BLaER1 (cell line): ENCODE measurements around the gene HNRNPAB.

Experiments used
- H3K27ac ChIP-seq: shearing (Covaris generic); formaldehyde crosslinking; 2 replicates; pipeline ENCODE4 v1.8.1; 2022
- H3K27me3 ChIP-seq: shearing (Covaris generic); formaldehyde crosslinking; 2 replicates; pipeline ENCODE4 v1.8.1; 2022
- H3K36me3 ChIP-seq: shearing (Covaris generic); formaldehyde crosslinking; 2 replicates; pipeline ENCODE4 v1.8.1; 2022
- H3K4me1 ChIP-seq: shearing (Covaris generic); formaldehyde crosslinking; 2 replicates; pipeline ENCODE4 v1.8.1; 2022
- H3K4me2 ChIP-seq: shearing (Covaris generic); formaldehyde crosslinking; 2 replicates; pipeline ENCODE4 v1.8.1; 2022
- H3K4me3 ChIP-seq: shearing (Covaris generic); formaldehyde crosslinking; 2 replicates; pipeline ENCODE4 v1.8.1; 2022
- H3K9ac ChIP-seq: shearing (Covaris generic); formaldehyde crosslinking; 2 replicates; pipeline ENCODE4 v1.8.1; 2022
- H3K9me3 ChIP-seq: shearing (Covaris generic); formaldehyde crosslinking; 2 replicates; pipeline ENCODE4 v1.8.1; 2022
- H4K20me1 ChIP-seq: shearing (Covaris generic); formaldehyde crosslinking; 2 replicates; pipeline ENCODE4 v1.8.1; 2022
- Cebpa-rat ChIP-seq: shearing (Covaris generic); IDR thresholded peaks from 2 replicates; pipeline ENCODE4 v1.8.1; 2022

Gene HNRNPAB

GRCh38 chr5:178204182-178204934 is at the start of gene HNRNPAB:
Gene HNRNPAB, plus strand, starts transcription at chr5:178204533. Its CDS starts 305 bp downstream, at chr5:178204838.
- Histone ChIP-seq H3K36me3 (peaks cover 41% of the 10 kb centered on the region), H3K27ac (peak within 1 kb of the TSS; percentile 97), H3K9ac (peak within 1 kb of the TSS; percentile 98), H3K4me1 (peaks cover 30% of the 10 kb centered on the region), H4K20me1 (peaks cover 48% of the 10 kb centered on the region), H3K9me3 (no peaks in the 10 kb centered on the region), H3K4me3 (peak within 1 kb of the TSS; percentile 88), H3K27me3 (no peaks in the 10 kb centered on the region), H3K4me2 (peak within 1 kb of the TSS; percentile 92)
- no peak for TF ChIP-seq Cebpa-rat

DNA sequence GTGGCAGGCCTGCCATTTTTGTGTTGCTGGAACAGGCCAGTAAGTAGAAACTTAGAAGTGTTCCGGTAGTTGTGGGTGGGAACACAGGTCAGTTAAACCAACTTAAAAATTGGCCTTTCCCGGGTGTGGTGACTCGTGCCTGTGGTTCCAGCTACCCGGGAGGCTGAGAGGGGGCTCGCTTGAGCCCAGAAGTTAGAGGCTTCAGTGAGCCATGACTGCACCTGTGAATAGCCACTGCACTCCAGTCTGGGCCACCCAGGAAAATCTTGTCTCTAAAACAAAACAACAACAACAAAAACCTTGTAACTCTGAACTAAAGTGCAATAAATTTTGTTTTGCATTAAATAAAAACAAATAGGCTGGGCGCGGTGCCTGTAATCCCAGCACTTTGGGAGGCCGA is 49.3 kb upstream of the HNRNPAB start:
- Histone ChIP-seq H3K27me3 (no peaks in the 10 kb centered on the region), H3K4me3 (peak overlapping the region; percentile 85; the same call in 1 of the 2 replicates), H3K36me3 (peaks cover 28% of the 10 kb centered on the region), H3K4me2 (peak overlapping the region; percentile 87), H4K20me1 (peaks cover 22% of the 10 kb centered on the region; the same call in 1 of the 2 replicates), H3K9me3 (no peaks in the 10 kb centered on the region), H3K4me1 (peaks cover 40% of the 10 kb centered on the region), H3K27ac (peak overlapping the region; percentile 68), H3K9ac (no peak overlapping the region)
- TF ChIP-seq Cebpa-rat: no peak

DNA sequence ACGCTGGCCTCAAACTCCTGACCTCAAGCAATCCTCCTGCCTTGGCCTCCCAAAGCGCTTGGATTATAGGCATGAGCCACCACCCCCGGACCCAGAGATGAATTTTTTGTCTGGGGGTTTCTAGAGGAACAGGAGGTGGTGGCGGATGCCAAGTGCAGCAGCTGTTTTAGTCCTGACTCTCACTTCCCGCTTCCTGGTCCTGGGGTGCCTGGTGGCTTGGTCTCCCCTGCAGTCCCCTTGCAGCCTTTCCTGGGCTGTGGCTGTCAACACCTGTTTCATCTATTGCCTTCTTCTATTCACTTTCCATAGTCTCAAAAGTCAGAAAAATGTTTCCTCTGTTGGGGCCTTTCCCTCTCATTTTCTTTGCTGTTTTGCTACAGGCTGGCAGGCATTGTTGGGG is 44.2 kb upstream of the HNRNPAB start:
- Histone ChIP-seq H3K9ac (no peak overlapping the region), H3K36me3 (no peaks in the 10 kb centered on the region), H3K4me2 (peak overlapping the region; percentile 44), H3K4me1 (peaks cover 33% of the 10 kb centered on the region), H3K4me3 (no peak overlapping the region), H3K9me3 (no peaks in the 10 kb centered on the region), H3K27me3 (no peaks in the 10 kb centered on the region), H4K20me1 (no peaks in the 10 kb centered on the region), H3K27ac (peak overlapping the region; percentile 35; the same call in 1 of the 2 replicates)
- no peak for TF ChIP-seq Cebpa-rat

GRCh38 chr5:178162481-178162880 is 41.9 kb upstream of the HNRNPAB start:
- no peaks in the 10 kb centered on the region for H3K9me3 ChIP-seq
- H4K20me1 ChIP-seq: no peaks in the 10 kb centered on the region
- H3K27ac ChIP-seq: no peak overlapping the region
- no peak for TF ChIP-seq Cebpa-rat
- H3K4me3 ChIP-seq: no peak overlapping the region
- H3K4me1 ChIP-seq: peaks cover 26% of the 10 kb centered on the region
- no peak overlapping the region for H3K9ac ChIP-seq
- no peaks in the 10 kb centered on the region for H3K36me3 ChIP-seq
- H3K27me3 ChIP-seq: no peaks in the 10 kb centered on the region
- no peak overlapping the region for H3K4me2 ChIP-seq

DNA sequence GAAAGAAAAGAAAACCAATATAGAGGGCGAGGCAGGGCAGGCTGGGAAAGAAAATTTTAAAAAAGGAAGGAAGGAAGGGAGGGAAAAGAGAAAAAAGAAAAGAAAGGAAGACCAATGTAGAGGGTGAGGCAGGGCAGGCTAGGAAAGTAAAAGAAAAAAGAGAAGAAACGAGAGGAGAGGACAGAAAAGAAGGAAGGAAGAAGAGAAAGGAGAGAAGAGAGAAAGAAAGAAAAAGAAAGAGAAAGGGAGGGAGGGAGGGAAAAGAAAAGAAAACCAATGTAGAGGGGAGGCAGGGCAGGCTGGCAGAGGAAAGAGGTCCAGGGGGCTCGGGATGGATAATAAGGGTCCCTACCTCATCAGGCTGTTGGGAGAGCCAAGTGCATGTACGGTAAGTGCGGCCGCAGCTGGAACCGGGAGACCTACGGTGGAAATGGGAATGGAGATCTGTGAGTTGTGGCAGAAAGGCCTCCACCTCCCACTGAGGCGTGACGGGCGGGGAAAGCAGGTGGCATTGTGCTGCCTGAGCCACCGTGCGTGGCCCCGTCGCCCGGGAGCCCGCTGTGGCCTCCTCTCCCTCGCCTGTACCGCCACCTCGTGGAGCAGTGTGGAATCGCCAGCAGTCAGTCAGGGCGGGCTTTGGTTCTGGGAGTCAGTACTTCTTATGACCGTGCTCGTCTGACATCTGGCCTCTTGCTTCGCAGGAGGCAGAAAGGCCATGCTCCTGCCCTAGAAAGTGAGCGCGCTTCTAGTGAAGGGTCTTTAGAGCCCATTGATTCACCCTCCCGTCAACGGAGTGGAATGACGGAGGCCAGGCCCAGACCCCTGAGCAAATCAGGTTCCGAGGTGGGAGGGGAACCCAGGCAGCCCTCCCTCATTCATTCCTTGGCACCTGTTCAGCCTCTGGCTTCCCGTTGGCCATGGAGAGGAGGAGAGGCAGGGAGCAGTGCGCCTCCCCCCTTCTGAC is 40.3 kb upstream of the HNRNPAB start:
- H3K36me3 ChIP-seq: no peaks in the 10 kb centered on the region
- H3K27ac ChIP-seq: no peak overlapping the region
- no peaks in the 10 kb centered on the region for H4K20me1 ChIP-seq
- no peaks in the 10 kb centered on the region for H3K27me3 ChIP-seq
- peak overlapping the region; percentile 71 for H3K4me2 ChIP-seq
- peak overlapping the region; percentile 10; the same call in 1 of the 2 replicates for H3K4me3 ChIP-seq
- H3K9ac ChIP-seq: 0 out of 2 replicates have a peak overlapping the region, but pooled peaks have one; percentile 23
- no peaks in the 10 kb centered on the region for H3K9me3 ChIP-seq
- no peak for TF ChIP-seq Cebpa-rat
- H3K4me1 ChIP-seq: peaks cover 31% of the 10 kb centered on the region

DNA sequence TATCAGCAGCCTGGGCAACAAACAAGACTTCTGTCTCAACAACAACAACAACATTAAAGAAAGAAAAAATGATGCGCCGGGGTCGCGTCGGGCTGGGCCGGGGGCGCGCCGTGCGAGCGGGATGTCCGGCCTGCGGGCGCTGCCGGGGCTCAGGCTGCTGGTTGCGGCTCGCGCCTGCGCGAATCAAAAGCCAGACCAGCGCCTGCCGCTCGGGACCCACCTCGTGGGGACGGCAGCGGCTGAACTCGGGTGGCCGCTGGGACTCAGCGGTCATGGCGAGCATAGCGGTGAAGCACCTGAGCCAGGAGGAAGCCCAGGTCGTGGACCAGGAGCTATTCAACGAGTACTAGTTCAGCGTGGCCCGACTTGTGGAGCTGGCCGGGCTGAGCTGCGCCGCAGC is 38.8 kb upstream of the HNRNPAB start:
- TF ChIP-seq Cebpa-rat: no peak
- Histone ChIP-seq H3K27me3 (no peaks in the 10 kb centered on the region), H3K4me3 (no peak overlapping the region), H3K4me1 (peaks cover 21% of the 10 kb centered on the region), H3K9me3 (no peaks in the 10 kb centered on the region), H4K20me1 (no peaks in the 10 kb centered on the region), H3K9ac (no peak overlapping the region), H3K27ac (no peak overlapping the region), H3K36me3 (no peaks in the 10 kb centered on the region), H3K4me2 (no peak overlapping the region)

- Histone ChIP-seq H4K20me1 (no peaks in the 10 kb centered on the region), H3K9me3 (no peaks in the 10 kb centered on the region), H3K4me1 (peaks cover 4% of the 10 kb centered on the region; the same call in 1 of the 2 replicates), H3K9ac (no peak overlapping the region), H3K4me3 (no peak overlapping the region), H3K4me2 (no peak overlapping the region), H3K27ac (no peak overlapping the region), H3K36me3 (no peaks in the 10 kb centered on the region), H3K27me3 (no peaks in the 10 kb centered on the region)
- TF ChIP-seq Cebpa-rat: no peak
These were observed 33.9 kb upstream of the HNRNPAB start for GRCh38 chr5:178170455-178170854.

DNA sequence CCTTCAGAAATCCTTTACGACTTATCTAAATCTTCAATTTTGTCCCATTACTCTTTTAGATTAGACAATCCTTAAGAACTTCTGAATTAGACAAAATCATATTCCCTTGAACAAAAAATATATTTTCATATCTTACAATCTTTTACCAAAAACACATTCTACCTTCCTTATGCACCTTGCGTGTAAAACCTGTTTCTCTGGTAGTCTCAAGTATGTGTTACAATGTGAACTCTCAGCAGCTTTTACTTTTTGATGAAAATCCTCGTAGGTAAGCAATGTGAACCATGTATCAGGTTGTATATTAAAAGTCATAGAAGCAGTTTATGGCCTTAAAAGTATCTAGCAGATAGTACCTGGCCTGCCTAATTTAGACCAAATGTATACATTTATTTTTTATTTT is 29.9 kb upstream of the HNRNPAB start:
- Histone ChIP-seq H4K20me1 (no peaks in the 10 kb centered on the region), H3K4me1 (no peaks in the 10 kb centered on the region), H3K9ac (no peak overlapping the region), H3K4me3 (no peak overlapping the region), H3K36me3 (no peaks in the 10 kb centered on the region), H3K4me2 (no peak overlapping the region), H3K27me3 (no peaks in the 10 kb centered on the region), H3K9me3 (no peaks in the 10 kb centered on the region), H3K27ac (no peak overlapping the region)
- TF ChIP-seq Cebpa-rat: no peak

DNA sequence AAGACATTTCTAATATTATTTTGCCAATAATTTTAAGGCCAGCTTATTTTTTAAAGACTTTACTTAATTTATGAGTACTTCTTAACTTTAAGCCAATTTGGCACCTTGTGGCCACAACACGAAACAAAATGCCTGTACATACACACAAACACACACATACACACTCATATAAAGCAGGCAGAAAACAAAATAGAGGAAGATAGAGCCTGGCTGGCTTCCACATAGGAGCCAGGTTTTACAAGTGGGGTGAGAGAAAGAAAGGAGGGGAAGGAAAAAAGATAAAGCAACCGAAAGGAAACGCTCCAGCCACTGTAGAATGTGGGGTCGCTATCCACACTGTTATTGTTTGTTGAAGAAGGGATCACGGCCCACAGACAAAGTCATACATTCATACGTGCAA is 27.5 kb upstream of the HNRNPAB start:
- no peak overlapping the region for H3K4me2 ChIP-seq
- no peaks in the 10 kb centered on the region for H3K9me3 ChIP-seq
- no peak overlapping the region for H3K9ac ChIP-seq
- no peaks in the 10 kb centered on the region for H3K4me1 ChIP-seq
- H3K4me3 ChIP-seq: no peak overlapping the region
- H3K27me3 ChIP-seq: no peaks in the 10 kb centered on the region
- no peak for TF ChIP-seq Cebpa-rat
- no peaks in the 10 kb centered on the region for H4K20me1 ChIP-seq
- no peaks in the 10 kb centered on the region for H3K36me3 ChIP-seq
- H3K27ac ChIP-seq: no peak overlapping the region

DNA sequence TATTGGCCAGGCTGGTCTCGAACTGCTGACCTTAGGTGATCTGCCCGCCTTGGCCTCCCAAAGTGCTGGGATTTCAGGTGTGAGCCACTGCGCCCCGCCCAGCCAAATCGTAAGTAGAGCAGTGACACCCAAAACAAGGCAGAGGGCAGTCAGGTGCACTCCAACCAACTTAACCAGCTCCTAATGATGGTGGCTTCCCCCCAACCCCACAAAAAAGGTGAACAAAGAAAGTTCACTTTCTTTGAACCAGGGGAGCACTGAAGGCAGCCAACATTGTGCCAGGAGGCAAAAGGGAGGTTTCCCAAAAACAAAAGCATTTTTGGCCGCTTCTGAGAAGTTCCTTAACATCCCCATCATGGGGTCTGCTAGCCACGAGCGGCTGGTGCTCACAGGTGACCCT is 26.8 kb upstream of the HNRNPAB start:
- H3K9me3 ChIP-seq: no peaks in the 10 kb centered on the region
- no peak for TF ChIP-seq Cebpa-rat
- no peak overlapping the region for H3K27ac ChIP-seq
- H3K4me1 ChIP-seq: peaks cover 7% of the 10 kb centered on the region
- H4K20me1 ChIP-seq: no peaks in the 10 kb centered on the region
- no peak overlapping the region for H3K4me3 ChIP-seq
- H3K27me3 ChIP-seq: no peaks in the 10 kb centered on the region
- H3K9ac ChIP-seq: no peak overlapping the region
- no peak overlapping the region for H3K4me2 ChIP-seq
- H3K36me3 ChIP-seq: no peaks in the 10 kb centered on the region
